Hematopoietic multipotent progenitor cell (in vitro differentiated cells): ENCODE measurements around the gene LRIG3. TPM values are rescaled to one million over a fixed set of nuclear protein-coding genes. Genes with fewer than 3 reads are reported as not detected.
"Not testable (repeated sequence)": the region's sequence is repeated elsewhere in the genome, so short reads cannot be mapped to it uniquely, and the experiment has no call there.

Source experiments
- DNase-seq, 3 donors: peaks; one replicate each; pipeline ENCODE4 v3.0.0-alpha.2; 2011 to 2015; ENCODE audit warnings: low read depth in 2 of 3, low spot score in 2 of 3
- total RNA-seq: library from RNA; depleted of rRNA; stranded (reverse); fragments of >200 nt; gene quantifications from one replicate; pipeline ENCODE4 v1.2.3, GENCODE V29; 2012

LRIG3 gene, protein sequence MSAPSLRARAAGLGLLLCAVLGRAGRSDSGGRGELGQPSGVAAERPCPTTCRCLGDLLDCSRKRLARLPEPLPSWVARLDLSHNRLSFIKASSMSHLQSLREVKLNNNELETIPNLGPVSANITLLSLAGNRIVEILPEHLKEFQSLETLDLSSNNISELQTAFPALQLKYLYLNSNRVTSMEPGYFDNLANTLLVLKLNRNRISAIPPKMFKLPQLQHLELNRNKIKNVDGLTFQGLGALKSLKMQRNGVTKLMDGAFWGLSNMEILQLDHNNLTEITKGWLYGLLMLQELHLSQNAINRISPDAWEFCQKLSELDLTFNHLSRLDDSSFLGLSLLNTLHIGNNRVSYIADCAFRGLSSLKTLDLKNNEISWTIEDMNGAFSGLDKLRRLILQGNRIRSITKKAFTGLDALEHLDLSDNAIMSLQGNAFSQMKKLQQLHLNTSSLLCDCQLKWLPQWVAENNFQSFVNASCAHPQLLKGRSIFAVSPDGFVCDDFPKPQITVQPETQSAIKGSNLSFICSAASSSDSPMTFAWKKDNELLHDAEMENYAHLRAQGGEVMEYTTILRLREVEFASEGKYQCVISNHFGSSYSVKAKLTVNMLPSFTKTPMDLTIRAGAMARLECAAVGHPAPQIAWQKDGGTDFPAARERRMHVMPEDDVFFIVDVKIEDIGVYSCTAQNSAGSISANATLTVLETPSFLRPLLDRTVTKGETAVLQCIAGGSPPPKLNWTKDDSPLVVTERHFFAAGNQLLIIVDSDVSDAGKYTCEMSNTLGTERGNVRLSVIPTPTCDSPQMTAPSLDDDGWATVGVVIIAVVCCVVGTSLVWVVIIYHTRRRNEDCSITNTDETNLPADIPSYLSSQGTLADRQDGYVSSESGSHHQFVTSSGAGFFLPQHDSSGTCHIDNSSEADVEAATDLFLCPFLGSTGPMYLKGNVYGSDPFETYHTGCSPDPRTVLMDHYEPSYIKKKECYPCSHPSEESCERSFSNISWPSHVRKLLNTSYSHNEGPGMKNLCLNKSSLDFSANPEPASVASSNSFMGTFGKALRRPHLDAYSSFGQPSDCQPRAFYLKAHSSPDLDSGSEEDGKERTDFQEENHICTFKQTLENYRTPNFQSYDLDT
- under 0.01 TPM for total RNA-seq

- peak in 2 of 3 donors; percentile 57 to 66 for DNase-seq
These were observed at the start of gene LRIG3 for GRCh38 chr12:58920102-58920960. TSS of gene LRIG3 (minus strand) at chr12:58920504. CDS start at chr12:58920235, 269 bp downstream.

DNA sequence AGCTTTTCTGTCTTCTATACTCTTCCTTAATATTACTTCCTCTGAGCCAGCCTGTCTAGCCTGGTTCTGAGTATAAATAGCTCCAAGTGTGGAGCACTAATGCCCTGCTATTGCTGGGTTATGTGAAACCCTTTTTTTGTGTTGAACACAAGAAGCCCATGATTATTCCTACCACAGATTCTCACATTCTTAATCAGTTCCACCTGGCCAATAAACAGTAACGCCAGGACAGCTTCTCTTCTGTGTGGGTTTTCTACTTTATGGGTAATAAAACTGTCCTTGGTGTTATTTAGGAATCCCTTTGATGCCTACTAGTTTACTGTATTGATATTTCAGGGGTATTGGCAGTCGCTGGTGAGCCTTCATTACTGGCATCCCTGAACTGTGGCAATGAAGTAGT is 48.9 kb upstream of the LRIG3 start:
- no peak for DNase-seq

DNA sequence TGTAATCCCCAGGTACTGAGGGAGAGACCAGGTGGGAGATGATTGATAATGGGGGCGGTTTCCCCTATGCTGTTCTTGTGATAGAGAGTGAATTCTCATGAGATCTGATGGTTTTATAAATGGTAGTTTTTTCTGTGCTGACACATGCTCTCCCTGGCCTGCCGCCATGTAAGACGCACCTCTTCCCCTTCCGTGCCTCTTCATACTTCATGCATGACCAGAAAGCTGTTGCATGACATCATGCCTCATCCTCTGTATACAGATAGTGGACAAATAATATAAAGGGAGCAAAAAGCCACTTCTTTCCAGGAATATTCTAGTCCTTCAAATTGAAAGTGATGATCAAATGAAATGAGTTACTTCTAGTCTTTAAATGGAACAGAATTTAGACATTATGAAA is 47.3 kb upstream of the LRIG3 start:
- no peak for DNase-seq

GRCh38 chr12:58966939-58967338 is 46.6 kb upstream of the LRIG3 start:
- no peak for DNase-seq

DNA sequence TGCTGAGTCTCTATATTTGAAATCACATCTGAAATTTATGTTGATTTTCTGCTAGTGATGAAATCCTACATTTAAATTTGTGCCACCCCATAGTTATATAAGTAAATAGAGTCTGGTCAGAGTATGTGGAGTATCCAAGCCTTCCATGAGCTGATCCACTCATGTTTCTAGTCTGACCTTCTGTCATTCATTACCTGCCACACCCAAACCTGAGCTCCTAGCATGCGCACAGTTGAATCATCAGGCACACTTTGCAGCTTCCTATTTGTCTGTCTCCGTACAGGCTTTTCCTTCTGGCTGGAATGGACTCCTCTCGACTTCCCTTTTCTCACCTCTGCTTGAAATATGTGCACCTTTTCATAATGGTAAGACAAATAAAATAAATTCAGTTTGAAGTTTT is 45.3 kb upstream of the LRIG3 start:
- no peak for DNase-seq

GRCh38 chr12:58963844-58964243 is 43.5 kb upstream of the LRIG3 start:
- no peak for DNase-seq

DNA sequence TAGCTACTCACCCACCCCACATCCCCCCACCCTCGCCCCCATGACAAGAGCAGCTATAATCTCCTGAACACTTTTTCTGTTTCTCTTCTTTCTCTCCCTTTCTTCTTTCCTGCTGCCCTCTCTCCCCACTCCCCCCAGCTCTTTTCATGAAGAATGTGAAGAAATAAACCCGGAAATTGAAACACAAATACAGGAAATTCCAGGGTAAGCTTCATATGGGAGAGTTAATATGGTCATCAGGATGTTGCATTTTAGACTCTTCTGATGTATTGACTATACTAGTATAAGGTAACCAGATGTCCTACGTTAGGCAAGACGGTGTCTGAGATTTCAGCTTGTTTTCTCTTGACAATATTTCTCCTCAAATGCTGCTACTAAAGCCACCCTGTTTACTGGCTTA is 41.6 kb upstream of the LRIG3 start:
- DNase-seq: no peak

DNA sequence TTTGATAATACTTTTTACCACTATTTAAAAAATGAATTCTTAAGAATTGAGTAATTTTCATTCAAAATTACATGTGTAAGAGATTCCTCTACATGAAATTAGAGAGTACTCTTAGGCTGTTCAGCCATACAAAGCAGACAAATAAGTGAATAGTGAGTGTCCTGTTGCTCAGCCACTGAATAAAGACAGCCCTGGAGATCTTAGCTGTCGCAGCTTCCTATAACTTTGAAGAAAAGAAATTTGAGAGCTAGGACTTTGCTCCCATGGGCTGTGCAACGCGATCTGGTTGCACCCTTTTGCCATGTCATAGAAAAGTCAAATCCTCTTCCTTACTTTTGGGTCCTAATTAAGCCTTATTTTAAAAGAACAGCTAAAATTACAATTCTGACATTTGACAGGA is 40.9 kb upstream of the LRIG3 start:
- no peak for DNase-seq

- no peak for DNase-seq
These were observed 39.5 kb upstream of the LRIG3 start for GRCh38 chr12:58959639-58960300.

- DNase-seq: no peak
These were observed 37.0 kb upstream of the LRIG3 start for GRCh38 chr12:58957298-58957697.

GRCh38 chr12:58955849-58956248 is 35.5 kb upstream of the LRIG3 start:
- no peak for DNase-seq

DNA sequence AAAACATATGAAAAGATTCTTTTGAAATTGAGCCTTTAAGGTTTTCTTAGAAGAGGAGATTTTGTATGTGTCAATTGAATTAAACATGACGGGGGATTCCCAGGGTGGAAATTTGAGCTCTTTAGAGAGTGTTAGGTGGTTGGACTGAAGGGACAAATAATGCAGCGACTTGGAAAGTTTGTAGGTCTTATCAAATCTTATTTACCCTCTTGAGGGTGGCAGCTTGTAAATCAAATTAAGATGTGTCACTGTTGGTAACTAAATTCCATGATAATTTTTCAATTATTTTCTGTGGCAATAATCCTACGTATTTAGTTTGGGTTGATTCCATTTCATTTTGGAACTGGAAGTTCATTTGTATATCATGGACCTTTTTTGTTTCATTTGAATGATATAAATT is 33.7 kb upstream of the LRIG3 start:
- no peak for DNase-seq

DNA sequence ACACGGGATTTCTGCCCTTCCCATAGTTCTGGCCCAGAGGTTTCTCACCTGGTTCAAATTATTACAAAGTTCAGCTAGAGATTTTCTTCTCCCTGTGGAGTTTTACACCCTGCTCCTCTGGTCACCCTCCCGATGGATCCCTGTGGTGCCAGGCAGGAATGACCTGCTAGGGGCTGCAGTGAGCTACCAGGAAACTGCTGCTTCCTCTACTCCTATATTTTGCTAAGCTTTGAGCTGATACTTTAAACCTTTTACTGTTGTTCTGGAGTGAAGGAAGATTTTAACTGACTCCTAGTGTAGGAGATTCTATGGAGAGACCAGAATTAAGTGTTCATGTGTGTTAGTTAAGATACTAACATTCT is 30.4 kb upstream of the LRIG3 start:
- no peak for DNase-seq

GRCh38 chr12:58949954-58950738 is 29.8 kb upstream of the LRIG3 start:
- DNase-seq: not testable (repeated sequence)

- no peak for DNase-seq
These were observed 22.8 kb upstream of the LRIG3 start for GRCh38 chr12:58943079-58943478.

GRCh38 chr12:58942345-58942744 is 22.0 kb upstream of the LRIG3 start:
- no peak for DNase-seq

- no peak for DNase-seq
These were observed 19.2 kb upstream of the LRIG3 start for GRCh38 chr12:58939399-58940100.

DNA sequence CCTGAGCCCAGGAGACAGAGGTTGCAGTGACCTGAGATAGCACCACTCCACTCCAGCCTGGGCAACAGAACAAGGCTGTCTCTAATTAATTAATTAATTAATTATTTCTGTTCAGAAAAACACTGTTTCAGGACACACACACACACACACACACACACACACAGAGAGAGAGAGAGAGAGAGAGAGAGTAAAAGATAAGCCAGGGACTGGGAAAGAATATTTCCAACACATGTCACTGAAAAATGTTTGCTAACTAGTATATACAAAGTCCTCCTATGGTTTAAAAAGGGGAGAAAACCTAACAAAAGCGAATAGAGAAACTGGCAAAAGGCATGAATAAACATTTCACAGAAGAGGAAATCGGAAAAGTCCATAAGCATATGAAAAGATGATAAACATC is 18.1 kb upstream of the LRIG3 start:
- DNase-seq: no peak

- DNase-seq: no peak
These were observed 14.2 kb upstream of the LRIG3 start for GRCh38 chr12:58934528-58934927.
